Endothelial cell of umbilical vein (primary cell): Measurements from ENCODE around the gene AP2B1. TPM values are rescaled to one million over a fixed set of nuclear protein-coding genes. Genes with fewer than 3 reads are reported as not detected.
A peak's percentile ranks its signal among the peaks of the same experiment; 100 is the strongest.

Experiments
- BruUV-seq: library from RNA; stranded (reverse); fragments of 400-500 nt; replicated peaks from 2 replicates; lab custom pipeline; 2021; lab: Mats Ljungman, UMichigan
- CTCF ChIA-PET: fragments of 300-600, 350-600 bp; sonication (Branson Sonifier 250); formaldehyde crosslinking; loops from one replicate; lab custom pipeline; 2021; ENCODE audit warnings: antibody characterized with exemption, inconsistent platforms; lab: Charles Lee
- POLR2A ChIA-PET: fragments of 300-600, 350-600 bp; sonication (Branson Sonifier 250); formaldehyde crosslinking; loops from one replicate; lab custom pipeline; 2021; ENCODE audit warnings: antibody characterized with exemption, inconsistent platforms; lab: Charles Lee
- DNase-seq: peaks from one replicate; pipeline ENCODE4 v3.0.0-alpha.2; 2011; ENCODE audit warnings: low read depth, low spot score
- FAIRE-seq: peaks from 2 replicates; lab custom pipeline; 2011; peaks lifted over from hg19 to GRCh38; lab: Jason Lieb, UNC
- H2AFZ ChIP-seq: 2 replicates; pipeline ENCODE4 v1.6.0; 2012; ENCODE audit warnings: low read depth, low read length, control low read depth, inconsistent platforms
- H3K27ac ChIP-seq: 2 replicates; pipeline ENCODE4 v1.5.1; 2011; ENCODE audit warnings: low read depth, mild to moderate bottlenecking, control low read depth, low read length, moderate library complexity; ENCODE audit not compliant: insufficient read depth
- H3K27me3 ChIP-seq, 2 experiments: 2 replicates each; pipeline versions ENCODE4 v1.6.0 to v1.6.1; 2011; ENCODE audit warnings: low read length in 2 of 2, mixed read lengths in 1 of 2; ENCODE audit not compliant: control insufficient read depth in 2 of 2, insufficient read depth in 2 of 2
- H3K36me3 ChIP-seq, 2 experiments: 2 replicates in 1 of 2; 3 replicates in 1 of 2; pipeline ENCODE4 v1.5.1; 2011; ENCODE audit warnings: low read length in 2 of 2, mild to moderate bottlenecking in 1 of 2, moderate library complexity in 1 of 2; ENCODE audit not compliant: control insufficient read depth in 2 of 2, insufficient read depth in 2 of 2; ENCODE audit errors: extremely low read depth in 1 of 2
- H3K4me1 ChIP-seq: 3 replicates; pipeline ENCODE4 v1.5.1; 2011; ENCODE audit warnings: mild to moderate bottlenecking, low read length; ENCODE audit not compliant: control insufficient read depth, insufficient read depth; ENCODE audit errors: extremely low read depth
- H3K4me2 ChIP-seq: 2 replicates; pipeline ENCODE4 v1.6.1; 2011; ENCODE audit warnings: low read length, control low read depth, mixed read lengths; ENCODE audit not compliant: insufficient read depth
- H3K4me3 ChIP-seq, 3 experiments: fragments of 200-600 bp in 1 of 3; sonication (generic), shearing (Covaris generic) in 1 of 3; replicated peaks in 1 of 3; 2 replicates each; pipeline ENCODE4 v1.5.1; 2011 to 2016; ENCODE audit warnings: control low read depth in 3 of 3, low read length in 3 of 3, mild to moderate bottlenecking in 2 of 3, inconsistent platforms in 1 of 3, low read depth in 1 of 3, moderate library complexity in 1 of 3; ENCODE audit not compliant: insufficient read depth in 1 of 3
- H3K79me2 ChIP-seq: 2 replicates; pipeline ENCODE4 v1.6.0; 2012; ENCODE audit warnings: low read length, inconsistent platforms; ENCODE audit not compliant: control insufficient read depth, insufficient read depth
- H3K9ac ChIP-seq: replicated peaks from 2 replicates; pipeline ENCODE3; 2011; ENCODE audit warnings: low read length, control low read depth; ENCODE audit not compliant: insufficient read depth; ENCODE audit errors: extremely low read depth
- H3K9me1 ChIP-seq: replicated peaks from 3 replicates; pipeline ENCODE4 v1.6.0; 2011; ENCODE audit warnings: mild to moderate bottlenecking, low read length; ENCODE audit not compliant: control insufficient read depth, insufficient read depth; ENCODE audit errors: extremely low read depth
- H3K9me3 ChIP-seq: replicated peaks from 2 replicates; pipeline ENCODE4 v1.5.1; 2012; ENCODE audit warnings: low read length, inconsistent platforms; ENCODE audit not compliant: control insufficient read depth, insufficient read depth
- H4K20me1 ChIP-seq: replicated peaks from 2 replicates; pipeline ENCODE3; 2011; ENCODE audit warnings: mild to moderate bottlenecking, low read length; ENCODE audit not compliant: control insufficient read depth, insufficient read depth; ENCODE audit errors: extremely low read depth
- CTCF ChIP-seq, 2 donors: IDR thresholded peaks; 1 replicate in 1 of 2; 2 replicates in 1 of 2; pipeline ENCODE4 v1.5.1; 2011; ENCODE audit warnings: low read length in 2 of 2, mild to moderate bottlenecking in 2 of 2, moderate library complexity in 2 of 2, control low read depth in 1 of 2, inconsistent platforms in 1 of 2, low read depth in 1 of 2; ENCODE audit not compliant: insufficient read depth in 1 of 2; ENCODE audit errors: extremely low read depth in 1 of 2
- FOS ChIP-seq: IDR thresholded peaks from 2 replicates; pipeline ENCODE4 v1.6.1; 2011; ENCODE audit warnings: mild to moderate bottlenecking, low read length, moderate library complexity, borderline replicate concordance; ENCODE audit not compliant: insufficient read depth
- JUN ChIP-seq: IDR thresholded peaks from 2 replicates; pipeline ENCODE4 v1.6.1; 2011; ENCODE audit warnings: borderline replicate concordance, low read depth; ENCODE audit not compliant: insufficient read length, insufficient read depth
- MAX ChIP-seq: IDR thresholded peaks from 2 replicates; pipeline ENCODE4 v1.6.1; 2011; ENCODE audit not compliant: insufficient read depth, insufficient read length
- MYC ChIP-seq: IDR thresholded peaks from one replicate; pipeline ENCODE4 v1.6.1; 2011; ENCODE audit warnings: mild to moderate bottlenecking, low read depth, low read length
- POLR2A ChIP-seq: IDR thresholded peaks from 2 replicates; pipeline ENCODE4 v1.6.1; 2012; ENCODE audit warnings: low read depth, mild to moderate bottlenecking, control low read depth, low read length
- dilution Hi-C: fragments of 300-500 bp; cut with MboI; formaldehyde crosslinking; loops from one replicate; pipeline ENCODE4 v1.15.0; 2019; ENCODE audit warnings: low sequenced_read_pairs; ENCODE audit not compliant: extremely low pct_ligation_motif_present
- intact Hi-C: fragments of 100-400 bp; cut with micrococcal nuclease; formaldehyde crosslinking; loops from one replicate; pipeline ENCODE4 v1.10.0; 2022
- polyA plus RNA-seq, 4 experiments: library from polyadenylated mRNA; depleted of rRNA in 3 of 4; stranded (reverse) in 3 of 4; unstranded in 1 of 4; fragments of >200 nt; gene quantifications; 2 replicates each; pipeline versions ENCODE4 v1.2.1 to v1.2.3, GENCODE V29; 2011 to 2012; ENCODE audit warnings: missing spikeins in 1 of 4
- total RNA-seq: library from RNA; stranded (reverse); gene quantifications from 2 replicates; pipeline ENCODE4 v1.2.3, GENCODE V29; 2021

The AP2B1 gene
- total and polyA plus RNA-seq, 2 donors (not counting 3 experiments of a cell fraction or from before 2014, with no cell fraction given) = 106 to 198 TPM

DNA sequence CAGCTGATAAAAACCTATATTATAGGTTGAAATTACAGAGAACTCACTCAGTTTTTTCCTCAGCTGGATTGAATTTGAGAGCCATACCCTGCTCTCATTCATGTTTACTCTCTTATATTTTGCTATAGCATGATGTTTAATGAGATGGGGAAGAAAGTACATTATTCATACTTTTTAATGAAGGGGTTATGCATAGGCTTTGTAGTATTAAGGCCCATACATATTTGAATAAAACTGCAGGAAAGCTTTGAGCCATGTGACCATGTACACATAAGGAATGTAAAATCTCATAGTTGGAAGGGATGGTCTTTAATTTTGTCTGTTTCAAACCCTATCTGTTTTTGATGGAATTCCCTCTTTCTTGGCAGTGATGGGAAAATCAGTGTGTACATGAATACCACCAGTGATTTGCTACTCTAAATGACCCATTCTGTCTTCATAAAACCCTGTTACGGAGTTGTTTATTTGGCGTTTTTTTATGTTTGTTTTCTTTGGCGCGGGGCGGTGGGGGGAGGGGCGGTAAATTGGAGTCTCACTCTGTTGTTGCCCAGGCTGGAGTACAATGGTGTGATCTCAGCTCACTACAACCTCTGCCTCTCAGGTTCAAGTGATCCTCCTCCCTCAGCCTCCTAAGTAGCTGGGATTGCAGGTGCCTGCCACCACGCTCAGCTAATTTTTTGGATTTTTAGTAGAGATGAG, 105.5 kb downstream of the AP2B1 start:
- H2AFZ ChIP-seq = no peak overlapping the region
- ChIA-PET POLR2A (no interaction called here), CTCF (interaction anchor here (1.0 kb wide), 1 partner anchor 9 kb away, joined by 5 read pairs; no protein-coding TSS in a partner anchor)
- no peak overlapping the region for H3K27ac ChIP-seq
- intact Hi-C loops = no loop called here
- H3K27me3 ChIP-seq = no peaks in the 10 kb centered on the region
- dilution Hi-C loops = no loop called here
- H3K4me1 ChIP-seq = no peaks in the 10 kb centered on the region
- no peak for FAIRE-seq
- DNase-seq = peak; percentile 26
- no peaks in the 10 kb centered on the region for H3K9me1 ChIP-seq
- no peak overlapping the region for H3K4me3 ChIP-seq
- BruUV-seq = no TSS peak
- no peak overlapping the region for H3K9ac ChIP-seq
- peaks cover 10 to 17% of the 10 kb centered on the region in 2 experiments for H3K36me3 ChIP-seq
- H3K4me2 ChIP-seq = no peak overlapping the region
- H3K9me3 ChIP-seq = no peaks in the 10 kb centered on the region
- no peaks in the 10 kb centered on the region for H3K79me2 ChIP-seq
- TF ChIP-seq CTCF (IDR thresholded peaks at IDR 0.05; ENCODE audit: extremely low read depth in 1 of 2, insufficient read depth in 1 of 2, low read depth in 1 of 2, low read length in 2 of 2) (no peak), JUN (no peak), MAX (no peak), FOS (no peak), MYC (no peak), POLR2A (no peak)
- H4K20me1 ChIP-seq = no peaks in the 10 kb centered on the region
